ENCODE data around the gene LAMA1.

The LAMA1 gene

GRCh38 chr18:7111134-7111533 lies 6.5 kb downstream of the LAMA1 start:
- DNase-seq = no peak

- no peak for DNase-seq
Observed at GRCh38 chr18:7105943-7106342, 11.7 kb downstream of the LAMA1 start.

- no peak for DNase-seq
Observed at GRCh38 chr18:7105268-7105667, 12.3 kb downstream of the LAMA1 start.

GRCh38 chr18:7104649-7105048 lies 12.9 kb downstream of the LAMA1 start:
- no peak for DNase-seq

GRCh38 chr18:7102131-7102530 lies 15.5 kb downstream of the LAMA1 start:
- DNase-seq = no peak

- no peak for DNase-seq
Observed at GRCh38 chr18:7096838-7097237, 20.8 kb downstream of the LAMA1 start.

- DNase-seq = no peak
Observed at GRCh38 chr18:7094427-7094826, 23.2 kb downstream of the LAMA1 start.

GRCh38 chr18:7090771-7091170 lies 26.8 kb downstream of the LAMA1 start:
- no peak for DNase-seq

GRCh38 chr18:7089369-7089768 lies 28.2 kb downstream of the LAMA1 start:
- DNase-seq = no peak

GRCh38 chr18:7084080-7085065 lies 33.2 kb downstream of the LAMA1 start:
- no peak for DNase-seq

GRCh38 chr18:7082671-7083070 lies 34.9 kb downstream of the LAMA1 start:
- no peak for DNase-seq

- DNase-seq = no peak
Observed at GRCh38 chr18:7079231-7079630, 38.4 kb downstream of the LAMA1 start.

GRCh38 chr18:7072593-7072992 lies 45.0 kb downstream of the LAMA1 start:
- no peak for DNase-seq

- no peak for DNase-seq
Observed at GRCh38 chr18:7071600-7071999, 46.0 kb downstream of the LAMA1 start.

- no peak for DNase-seq
Observed at GRCh38 chr18:7070466-7070865, 47.1 kb downstream of the LAMA1 start.

- DNase-seq = no peak
Observed at GRCh38 chr18:7068871-7069590, 48.6 kb downstream of the LAMA1 start.

- no peak for DNase-seq
Observed at GRCh38 chr18:7066965-7067555, 50.5 kb downstream of the LAMA1 start.

GRCh38 chr18:7065736-7066135 lies 51.9 kb downstream of the LAMA1 start:
- DNase-seq = no peak

GRCh38 chr18:7064346-7064745 lies 53.3 kb downstream of the LAMA1 start:
- DNase-seq = no peak

GRCh38 chr18:7062811-7063210 lies 54.8 kb downstream of the LAMA1 start:
- DNase-seq = no peak

- DNase-seq = no peak
Observed at GRCh38 chr18:7062236-7062635, 55.4 kb downstream of the LAMA1 start.

- no peak for DNase-seq
Observed at GRCh38 chr18:7059276-7059675, 58.3 kb downstream of the LAMA1 start.

GRCh38 chr18:7056026-7056425 lies 61.6 kb downstream of the LAMA1 start:
- no peak for DNase-seq

- no peak for DNase-seq
Observed at GRCh38 chr18:7049951-7050350, 67.6 kb downstream of the LAMA1 start.

All from KG1 (cell line).